ENCODE results near the gene SIRT3.

Gene SIRT3

DNA sequence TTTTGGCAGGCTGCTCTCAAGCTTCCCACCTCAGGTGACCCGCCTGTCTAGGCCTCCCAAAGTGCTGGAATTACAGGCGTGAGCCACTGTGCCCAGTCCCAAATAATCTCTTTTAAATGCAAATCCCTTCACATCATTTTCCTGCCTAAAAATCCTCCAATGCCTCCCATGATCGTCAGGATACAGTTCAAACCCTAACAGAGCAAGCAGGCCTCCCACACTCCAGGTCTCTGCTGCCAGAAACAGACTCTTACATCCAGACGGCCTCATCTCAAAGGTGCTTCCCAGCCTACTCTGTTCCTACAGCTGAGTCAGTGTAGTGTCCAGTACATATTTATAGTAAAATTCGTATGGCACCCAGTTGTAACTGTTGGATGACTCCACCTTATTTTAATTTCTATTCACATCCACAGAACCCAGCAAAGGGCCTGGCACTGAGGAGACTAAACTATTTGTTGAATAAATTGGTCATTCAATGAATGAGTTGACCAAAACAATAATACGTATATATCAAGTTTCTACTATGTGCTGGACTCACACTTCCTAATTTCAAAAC lies 8.2 kb downstream of the SIRT3 start:
- no peak overlapping the region for H3K23ac ChIP-seq (ENCODE audit: low read length)
- no peaks in the 10 kb centered on the region for H3K79me2 ChIP-seq (ENCODE audit: control insufficient read depth, insufficient read depth, low read length, poor library complexity)
- H3K4me1 ChIP-seq (ENCODE audit: control insufficient read depth in 1 of 2, insufficient read depth in 2 of 2, low read length in 2 of 2), result no peaks in the 10 kb centered on the region
- no peak overlapping the region for H4K91ac ChIP-seq (ENCODE audit: low read depth, low read length)
- H4K8ac ChIP-seq (ENCODE audit: low read depth, low read length), result no peak overlapping the region
- H3K14ac ChIP-seq (ENCODE audit: low read length), result no peak overlapping the region
- DNase-seq, result no peak
- H2BK5ac ChIP-seq (ENCODE audit: low read depth, low read length, poor library complexity), result no peak overlapping the region
- no peaks in the 10 kb centered on the region for H3K9me3 ChIP-seq (ENCODE audit: insufficient read depth, low read depth, low read length)
- no peak overlapping the region for H3K27ac ChIP-seq (ENCODE audit: low read depth, low read length)
- H3K4ac ChIP-seq (ENCODE audit: low read depth, low read length), result no peak overlapping the region
- no peaks in the 10 kb centered on the region for H3K79me1 ChIP-seq (ENCODE audit: low read length)
- WGBS (ENCODE audit: extremely low coverage, insufficient coverage, insufficient read length), result no CpG with 5 or more reads among the region's 6 CpGs
- no peak overlapping the region for H3K18ac ChIP-seq (ENCODE audit: low read length)
- no peak overlapping the region for H3K4me3 ChIP-seq (ENCODE audit: low read depth, low read length)
- H2BK120ac ChIP-seq (ENCODE audit: insufficient read depth, low read length, poor library complexity), result no peak overlapping the region
- H3K27me3 ChIP-seq (ENCODE audit: insufficient read depth, low read length), result no peaks in the 10 kb centered on the region
- no peak overlapping the region for H3K4me2 ChIP-seq (ENCODE audit: low read length)
- H4K12ac ChIP-seq (ENCODE audit: low read depth, low read length), result no peak overlapping the region
- H2AFZ ChIP-seq (ENCODE audit: insufficient read depth, low read length, poor library complexity), result no peak overlapping the region
- H2AK5ac ChIP-seq (ENCODE audit: low read length), result no peak overlapping the region
- no peak overlapping the region for H2BK12ac ChIP-seq (ENCODE audit: low read length)
- H3K9ac ChIP-seq (ENCODE audit: low read length), result no peak overlapping the region
- H3K36me3 ChIP-seq (ENCODE audit: control insufficient read depth in 1 of 2, insufficient read depth in 2 of 2, low read length in 2 of 2), result peaks cover 0 to 4% of the 10 kb centered on the region in 2 experiments

DNA sequence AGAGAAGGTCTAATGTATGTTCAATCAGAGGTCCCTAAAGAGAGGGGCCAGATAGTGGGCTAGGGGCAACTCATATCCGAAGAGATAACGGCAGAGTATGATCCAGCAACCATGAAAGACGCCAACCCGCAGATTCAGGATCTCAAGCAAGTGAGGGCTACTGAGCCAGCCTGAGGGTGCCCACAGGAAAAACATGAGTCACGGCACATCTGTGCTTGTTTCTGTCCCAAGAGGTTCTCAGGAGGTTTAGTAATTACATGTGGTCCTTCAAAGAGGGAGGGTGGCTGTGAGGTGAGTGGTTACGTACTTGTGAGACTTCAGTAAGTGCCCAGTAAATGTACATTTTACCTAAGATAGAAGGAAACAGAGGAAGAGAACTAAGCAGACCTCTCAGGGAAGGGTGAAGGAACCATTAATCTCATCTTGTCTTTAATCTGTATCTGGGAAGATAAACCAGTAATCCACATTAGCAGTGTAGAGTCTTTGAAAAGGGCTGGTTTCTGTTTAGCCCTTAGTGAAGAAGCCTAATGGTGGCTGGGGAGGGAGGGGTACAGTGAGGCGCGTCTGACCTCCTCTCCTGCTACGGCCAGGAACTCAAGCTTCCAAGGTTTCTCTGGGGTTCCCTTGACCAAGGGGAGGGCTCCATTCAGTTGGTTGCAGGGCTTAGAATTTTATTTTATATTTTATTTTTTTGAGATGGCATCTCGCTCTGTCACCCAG lies 10.2 kb downstream of the SIRT3 start:
- Histone ChIP-seq H2AFZ (ENCODE audit: insufficient read depth, low read length, poor library complexity) (no peak overlapping the region), H3K9me3 (ENCODE audit: insufficient read depth, low read depth, low read length) (no peaks in the 10 kb centered on the region), H3K4me1 (ENCODE audit: control insufficient read depth in 1 of 2, insufficient read depth in 2 of 2, low read length in 2 of 2) (no peaks in the 10 kb centered on the region), H3K14ac (ENCODE audit: low read length) (no peak overlapping the region), H4K12ac (ENCODE audit: low read depth, low read length) (no peak overlapping the region), H2BK120ac (ENCODE audit: insufficient read depth, low read length, poor library complexity) (no peak overlapping the region), H2BK12ac (ENCODE audit: low read length) (no peak overlapping the region), H3K27me3 (ENCODE audit: insufficient read depth, low read length) (no peaks in the 10 kb centered on the region), H2AK5ac (ENCODE audit: low read length) (no peak overlapping the region), H3K18ac (ENCODE audit: low read length) (no peak overlapping the region), H3K79me1 (ENCODE audit: low read length) (no peaks in the 10 kb centered on the region), H3K4me2 (ENCODE audit: low read length) (no peak overlapping the region), H3K4ac (ENCODE audit: low read depth, low read length) (no peak overlapping the region), H3K27ac (ENCODE audit: low read depth, low read length) (no peak overlapping the region), H4K91ac (ENCODE audit: low read depth, low read length) (no peak overlapping the region), H3K23ac (ENCODE audit: low read length) (no peak overlapping the region), H4K8ac (ENCODE audit: low read depth, low read length) (no peak overlapping the region), H3K36me3 (ENCODE audit: control insufficient read depth in 1 of 2, insufficient read depth in 2 of 2, low read length in 2 of 2) (peaks cover 5 to 10% of the 10 kb centered on the region in 2 experiments), H2BK5ac (ENCODE audit: low read depth, low read length, poor library complexity) (no peak overlapping the region), H3K9ac (ENCODE audit: low read length) (no peak overlapping the region), H3K79me2 (ENCODE audit: control insufficient read depth, insufficient read depth, low read length, poor library complexity) (no peaks in the 10 kb centered on the region), H3K4me3 (ENCODE audit: low read depth, low read length) (no peak overlapping the region)
- WGBS (ENCODE audit: extremely low coverage, insufficient coverage, insufficient read length), result no CpG with 5 or more reads among the region's 10 CpGs
- peak; percentile 93 to 94 for DNase-seq

DNA sequence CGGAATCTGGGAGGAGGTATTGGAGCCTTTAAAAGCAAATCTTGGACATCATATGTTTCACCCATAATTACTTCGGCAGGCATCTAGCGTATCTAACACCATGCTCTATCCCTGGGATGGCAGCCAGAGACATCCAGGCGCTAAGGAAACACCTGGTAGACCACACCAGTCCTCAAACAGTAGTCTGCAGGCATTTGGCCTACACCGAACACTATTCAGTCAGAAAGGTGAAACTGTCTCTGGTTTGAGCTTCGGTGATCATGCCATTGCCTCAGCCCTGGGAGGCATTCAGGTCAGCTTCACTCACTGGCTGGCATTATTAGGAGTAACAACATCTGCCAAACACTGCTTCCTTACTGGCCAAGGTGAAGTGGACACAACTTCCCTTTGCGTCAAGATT lies 11.7 kb downstream of the SIRT3 start:
- no CpG with 5 or more reads among the region's 7 CpGs for WGBS (ENCODE audit: extremely low coverage, insufficient coverage, insufficient read length)
- H3K18ac ChIP-seq (ENCODE audit: low read length), result no peak overlapping the region
- no peak overlapping the region for H3K14ac ChIP-seq (ENCODE audit: low read length)

DNA sequence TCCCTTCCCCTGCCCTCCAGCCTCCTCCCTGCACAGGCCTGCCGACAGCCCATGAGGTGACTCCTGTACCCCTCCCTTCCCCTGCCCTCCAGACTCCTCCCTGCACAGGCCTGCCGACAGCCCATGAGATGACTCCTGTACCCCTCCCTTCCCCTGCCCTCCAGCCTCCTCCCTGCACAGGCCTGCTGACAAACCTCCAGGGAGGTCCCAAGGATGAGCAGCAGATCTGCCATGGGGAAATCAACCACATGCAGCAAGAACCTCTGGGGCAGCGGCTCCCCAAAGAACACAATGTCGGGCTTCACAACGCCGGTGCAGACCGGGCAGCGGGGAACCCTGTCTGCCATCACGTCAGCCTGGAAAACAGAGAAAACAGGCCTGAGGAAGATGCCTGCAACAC lies 12.3 kb downstream of the SIRT3 start:
- no peak overlapping the region for H4K91ac ChIP-seq (ENCODE audit: low read depth, low read length)
- no peak overlapping the region for H3K14ac ChIP-seq (ENCODE audit: low read length)
- no peaks in the 10 kb centered on the region for H3K27me3 ChIP-seq (ENCODE audit: insufficient read depth, low read length)
- H3K4me2 ChIP-seq (ENCODE audit: low read length), result no peak overlapping the region
- no peaks in the 10 kb centered on the region for H3K9me3 ChIP-seq (ENCODE audit: insufficient read depth, low read depth, low read length)
- no peaks in the 10 kb centered on the region for H3K79me1 ChIP-seq (ENCODE audit: low read length)
- H2BK120ac ChIP-seq (ENCODE audit: insufficient read depth, low read length, poor library complexity), result no peak overlapping the region
- no peak overlapping the region for H2AFZ ChIP-seq (ENCODE audit: insufficient read depth, low read length, poor library complexity)
- H4K12ac ChIP-seq (ENCODE audit: low read depth, low read length), result no peak overlapping the region
- H3K36me3 ChIP-seq (ENCODE audit: control insufficient read depth in 1 of 2, insufficient read depth in 2 of 2, low read length in 2 of 2), result peaks cover 3 to 10% of the 10 kb centered on the region in 2 experiments
- no peak overlapping the region for H2AK5ac ChIP-seq (ENCODE audit: low read length)
- no peak overlapping the region for H3K27ac ChIP-seq (ENCODE audit: low read depth, low read length)
- H3K4me1 ChIP-seq (ENCODE audit: control insufficient read depth in 1 of 2, insufficient read depth in 2 of 2, low read length in 2 of 2), result no peaks in the 10 kb centered on the region
- H2BK5ac ChIP-seq (ENCODE audit: low read depth, low read length, poor library complexity), result no peak overlapping the region
- no peak overlapping the region for H3K18ac ChIP-seq (ENCODE audit: low read length)
- no peak overlapping the region for H3K23ac ChIP-seq (ENCODE audit: low read length)
- no peak overlapping the region for H4K8ac ChIP-seq (ENCODE audit: low read depth, low read length)
- H3K4ac ChIP-seq (ENCODE audit: low read depth, low read length), result no peak overlapping the region
- no peaks in the 10 kb centered on the region for H3K79me2 ChIP-seq (ENCODE audit: control insufficient read depth, insufficient read depth, low read length, poor library complexity)
- no peak overlapping the region for H3K9ac ChIP-seq (ENCODE audit: low read length)
- DNase-seq, result no peak
- H3K4me3 ChIP-seq (ENCODE audit: low read depth, low read length), result no peak overlapping the region
- H2BK12ac ChIP-seq (ENCODE audit: low read length), result no peak overlapping the region
- no CpG with 5 or more reads among the region's 9 CpGs for WGBS (ENCODE audit: extremely low coverage, insufficient coverage, insufficient read length)

More for the DNA sequence above, 11.7 kb downstream of the SIRT3 start:
- Histone ChIP-seq H3K79me1 (ENCODE audit: low read length) (no peaks in the 10 kb centered on the region), H3K27ac (ENCODE audit: low read depth, low read length) (no peak overlapping the region), H3K36me3 (ENCODE audit: control insufficient read depth in 1 of 2, insufficient read depth in 2 of 2, low read length in 2 of 2) (peaks cover 3 to 10% of the 10 kb centered on the region in 2 experiments), H2AFZ (ENCODE audit: insufficient read depth, low read length, poor library complexity) (no peak overlapping the region), H2BK120ac (ENCODE audit: insufficient read depth, low read length, poor library complexity) (no peak overlapping the region), H3K4me2 (ENCODE audit: low read length) (no peak overlapping the region), H3K79me2 (ENCODE audit: control insufficient read depth, insufficient read depth, low read length, poor library complexity) (no peaks in the 10 kb centered on the region), H3K4me3 (ENCODE audit: low read depth, low read length) (no peak overlapping the region), H3K23ac (ENCODE audit: low read length) (no peak overlapping the region), H2BK12ac (ENCODE audit: low read length) (no peak overlapping the region), H2BK5ac (ENCODE audit: low read depth, low read length, poor library complexity) (no peak overlapping the region), H2AK5ac (ENCODE audit: low read length) (no peak overlapping the region), H3K9me3 (ENCODE audit: insufficient read depth, low read depth, low read length) (no peaks in the 10 kb centered on the region), H3K4me1 (ENCODE audit: control insufficient read depth in 1 of 2, insufficient read depth in 2 of 2, low read length in 2 of 2) (no peaks in the 10 kb centered on the region), H4K8ac (ENCODE audit: low read depth, low read length) (no peak overlapping the region), H4K12ac (ENCODE audit: low read depth, low read length) (no peak overlapping the region), H3K4ac (ENCODE audit: low read depth, low read length) (no peak overlapping the region), H3K27me3 (ENCODE audit: insufficient read depth, low read length) (no peaks in the 10 kb centered on the region), H4K91ac (ENCODE audit: low read depth, low read length) (no peak overlapping the region), H3K9ac (ENCODE audit: low read length) (no peak overlapping the region)
- DNase-seq, result no peak
